Liver (tissue), 9 donors: Measurements from ENCODE around the gene PTPN2. TPM values are rescaled to one million over a fixed set of nuclear protein-coding genes. Genes with fewer than 3 reads are reported as not detected.

Experiments used
- DNase-seq: peaks from one replicate; pipeline ENCODE4 v3.0.0-alpha.2; 2017; ENCODE audit warnings: low spot score
- H3K27ac ChIP-seq, 2 donors: one replicate each; pipeline ENCODE4 v1.7.0; 2013; ENCODE audit warnings: inconsistent platforms in 2 of 2, low read length in 2 of 2, control low read depth in 1 of 2, low read depth in 1 of 2, mild to moderate bottlenecking in 1 of 2
- H3K27me3 ChIP-seq, 4 donors: one replicate each; pipeline versions ENCODE4 v1.6.1 to v1.7.0; 2013; ENCODE audit warnings: low read length in 3 of 4, inconsistent platforms in 1 of 4, mild to moderate bottlenecking in 1 of 4, moderate library complexity in 1 of 4; ENCODE audit not compliant: control insufficient read depth in 4 of 4, insufficient read depth in 4 of 4
- H3K36me3 ChIP-seq, 4 donors: one replicate each; pipeline versions ENCODE4 v1.6.1 to v1.7.0; 2013; ENCODE audit warnings: low read length in 3 of 4, mild to moderate bottlenecking in 3 of 4, low read depth in 1 of 4, moderate library complexity in 1 of 4; ENCODE audit not compliant: control insufficient read depth in 4 of 4, insufficient read depth in 3 of 4
- H3K4me1 ChIP-seq, 4 donors: one replicate each; pipeline versions ENCODE4 v1.6.1 to v1.7.0; 2013; ENCODE audit warnings: low read length in 3 of 4, mild to moderate bottlenecking in 3 of 4, moderate library complexity in 1 of 4; ENCODE audit not compliant: control insufficient read depth in 4 of 4, insufficient read depth in 4 of 4
- H3K4me3 ChIP-seq, 3 donors: one replicate each; pipeline versions ENCODE4 v1.6.1 to v1.7.0; 2013; ENCODE audit warnings: low read length in 3 of 3, control low read depth in 1 of 3, low read depth in 1 of 3, mild to moderate bottlenecking in 1 of 3
- H3K9ac ChIP-seq, 2 donors: one replicate each; pipeline ENCODE4 v1.7.0; 2013; ENCODE audit warnings: low read length in 2 of 2, mild to moderate bottlenecking in 2 of 2, moderate library complexity in 2 of 2, control low read depth in 1 of 2, low read depth in 1 of 2
- H3K9me3 ChIP-seq, 4 donors: one replicate each; pipeline versions ENCODE4 v1.6.1 to v1.7.0; 2013; ENCODE audit warnings: low read length in 3 of 4; ENCODE audit not compliant: control insufficient read depth in 4 of 4
- FOXA1 ChIP-seq: IDR thresholded peaks from 2 replicates; pipeline ENCODE4 v1.6.1; 2016; ENCODE audit warnings: antibody characterized with exemption
- FOXA2 ChIP-seq: IDR thresholded peaks from 2 replicates; pipeline ENCODE4 v1.6.1; 2016; ENCODE audit warnings: antibody characterized with exemption
- HNF4A ChIP-seq, 2 donors: conservative IDR thresholded peaks; 2 replicates each; pipeline ENCODE4 v1.6.1; 2016; ENCODE audit warnings: antibody characterized with exemption in 2 of 2, mild to moderate bottlenecking in 2 of 2
- NR2F2 ChIP-seq: IDR thresholded peaks from 2 replicates; pipeline ENCODE4 v1.6.1; 2016; ENCODE audit warnings: antibody characterized with exemption
- RAD21 ChIP-seq, 2 donors: IDR thresholded peaks; 2 replicates each; pipeline ENCODE4 v1.6.1; 2016; ENCODE audit warnings: antibody characterized with exemption in 2 of 2, mild to moderate bottlenecking in 2 of 2
- RXRA ChIP-seq, 2 donors: IDR thresholded peaks; 2 replicates each; pipeline ENCODE4 v1.6.1; 2017 to 2018; ENCODE audit warnings: antibody characterized with exemption in 2 of 2, mild to moderate bottlenecking in 1 of 2
- YY1 ChIP-seq: IDR thresholded peaks from 2 replicates; pipeline ENCODE4 v1.6.1; 2016; ENCODE audit warnings: antibody characterized with exemption, mild to moderate bottlenecking
- WGBS: extraction: QIAGEN DNeasy Blood & Tissue Kit; methylation state at CpG from one replicate; pipeline ENCODE4 v1.1.7; 2013; 5-methylcytosine and 5-hydroxymethylcytosine counted together
- polyA plus RNA-seq, 2 donors: library from polyadenylated mRNA; stranded (reverse) in 1 of 2; unstranded in 1 of 2; fragments of 200-250 nt in 1 of 2; fragments of >200 nt in 1 of 2; fragmentation: Nextera tagmentation in 1 of 2; extraction: Ambion mirVana in 1 of 2; gene quantifications; one replicate each; pipeline versions ENCODE4 v1.2.1 to v1.2.3, GENCODE V29; 2013 to 2015
- total RNA-seq, 2 donors: library from RNA; depleted of rRNA; stranded (reverse); fragments of >200 nt; gene quantifications; one replicate each; pipeline ENCODE4 v1.2.3, GENCODE V29; 2014
- TF ChIP-seq, protein P1 (sequence below): IDR thresholded peaks from 2 replicates; pipeline ENCODE4 v1.6.1; 2016; ENCODE audit warnings: antibody characterized with exemption, mild to moderate bottlenecking
- TF ChIP-seq, protein P2 (sequence below): IDR thresholded peaks from 2 replicates; pipeline ENCODE4 v1.6.1; 2016; ENCODE audit warnings: antibody characterized with exemption
- TF ChIP-seq, protein P3 (sequence below): IDR thresholded peaks from 2 replicates; pipeline ENCODE4 v1.6.1; 2016; ENCODE audit warnings: antibody characterized with exemption
- donor health status: healthy.
- donor health status: healthy.
- donor health status: healthy.
- donor health status: healthy.
- donor health status: healthy.

PTPN2 gene
- total and polyA plus RNA-seq, 4 donors: 9.2 to 21.2 (median 14.9) TPM

DNA sequence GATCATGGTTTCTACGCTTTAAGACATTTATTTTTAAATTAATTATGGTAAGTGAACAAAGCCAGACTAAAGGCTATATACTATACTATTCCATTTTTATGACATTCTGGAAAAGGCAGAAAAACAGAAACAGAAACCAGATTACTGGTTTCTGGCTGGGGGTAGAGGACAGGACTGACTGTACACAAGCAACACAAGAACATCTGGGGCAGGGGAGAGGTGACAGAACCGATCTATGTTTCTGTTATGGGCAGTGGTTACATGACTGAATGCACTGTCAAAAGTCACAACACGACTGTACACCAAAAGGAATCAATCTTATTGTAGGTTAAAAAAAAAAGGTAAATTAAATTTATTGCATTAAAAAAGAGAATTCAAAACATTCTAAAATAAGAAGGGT lies 64.7 kb downstream of the PTPN2 start:
- H3K9ac ChIP-seq: peak overlapping the region; percentile 34 to 39
- H3K27me3 ChIP-seq: no peaks in the 10 kb centered on the region
- peaks cover 3 to 24% (median 17%) of the 10 kb centered on the region in 4 donors for H3K4me1 ChIP-seq
- no peaks in the 10 kb centered on the region for H3K9me3 ChIP-seq
- no peak for TF ChIP-seq FOXA2
- no peak for TF ChIP-seq HNF4A (conservative IDR thresholded peaks at IDR 0.05)
- 50% methylated on average over 3 of the region's 3 CpGs for WGBS
- no peak for DNase-seq
- H3K4me3 ChIP-seq: no peak overlapping the region
- peak overlapping the region; percentile 73 to 85 for H3K27ac ChIP-seq
- peaks cover 0 to 16% (median 15%) of the 10 kb centered on the region in 4 donors for H3K36me3 ChIP-seq

DNA sequence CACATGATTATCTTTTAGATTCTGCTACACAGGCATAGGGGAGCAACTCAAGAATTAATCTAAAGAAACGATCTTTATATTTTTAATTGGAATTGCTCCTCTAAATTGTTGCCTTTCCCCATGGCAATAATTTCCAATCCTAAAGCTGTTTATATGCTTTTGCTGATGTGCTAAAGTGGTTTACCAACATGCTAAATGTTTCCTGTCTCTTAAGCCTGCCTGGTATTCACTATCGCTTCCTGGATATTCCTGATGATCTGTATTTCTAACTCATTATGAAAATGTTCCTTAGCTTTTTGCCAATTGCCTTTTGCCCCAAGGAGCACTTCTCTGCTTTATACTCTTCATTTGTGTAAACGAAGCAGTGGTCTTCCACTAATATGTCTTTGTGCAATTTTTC lies 65.8 kb downstream of the PTPN2 start:
- no peak overlapping the region for H3K4me3 ChIP-seq
- no peaks in the 10 kb centered on the region for H3K9me3 ChIP-seq
- H3K36me3 ChIP-seq: peaks cover 0 to 22% (median 16%) of the 10 kb centered on the region in 4 donors
- H3K27me3 ChIP-seq: no peaks in the 10 kb centered on the region
- H3K4me1 ChIP-seq: peaks cover 3 to 24% (median 17%) of the 10 kb centered on the region in 4 donors
- 89% methylated on average over 3 of the region's 3 CpGs for WGBS
- H3K27ac ChIP-seq: peak overlapping the region in 1 of 2 donors; percentile 28
- no peak for DNase-seq
- no peak overlapping the region for H3K9ac ChIP-seq
- no peak for TF ChIP-seq YY1

DNA sequence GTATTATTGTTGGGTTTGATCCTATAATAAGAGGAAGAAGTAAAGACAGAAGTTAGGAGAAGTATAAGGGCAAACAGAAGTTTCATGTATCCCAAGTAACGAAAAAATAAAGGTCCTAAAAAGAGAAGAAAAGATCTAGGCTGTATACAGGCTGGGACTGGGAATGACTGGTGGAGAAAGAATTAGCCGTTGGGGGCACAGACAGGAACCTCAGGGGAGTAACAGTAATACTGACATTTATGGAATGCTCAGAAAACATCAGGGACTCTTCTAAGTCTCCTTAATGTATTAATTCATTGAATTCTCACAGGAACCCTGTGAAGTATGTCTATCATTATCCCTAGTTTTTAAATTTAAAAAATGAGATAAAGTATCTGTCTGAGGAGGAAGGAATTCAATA lies 67.6 kb downstream of the PTPN2 start:
- Histone ChIP-seq H3K4me1 (peaks cover 3 to 18% (median 12%) of the 10 kb centered on the region in 4 donors), H3K4me3 (no peak overlapping the region), H3K9me3 (no peaks in the 10 kb centered on the region), H3K36me3 (peaks cover 0 to 24% (median 16%) of the 10 kb centered on the region in 4 donors), H3K27ac (no peak overlapping the region), H3K9ac (no peak overlapping the region), H3K27me3 (no peaks in the 10 kb centered on the region)
- TF ChIP-seq, protein P1, sequence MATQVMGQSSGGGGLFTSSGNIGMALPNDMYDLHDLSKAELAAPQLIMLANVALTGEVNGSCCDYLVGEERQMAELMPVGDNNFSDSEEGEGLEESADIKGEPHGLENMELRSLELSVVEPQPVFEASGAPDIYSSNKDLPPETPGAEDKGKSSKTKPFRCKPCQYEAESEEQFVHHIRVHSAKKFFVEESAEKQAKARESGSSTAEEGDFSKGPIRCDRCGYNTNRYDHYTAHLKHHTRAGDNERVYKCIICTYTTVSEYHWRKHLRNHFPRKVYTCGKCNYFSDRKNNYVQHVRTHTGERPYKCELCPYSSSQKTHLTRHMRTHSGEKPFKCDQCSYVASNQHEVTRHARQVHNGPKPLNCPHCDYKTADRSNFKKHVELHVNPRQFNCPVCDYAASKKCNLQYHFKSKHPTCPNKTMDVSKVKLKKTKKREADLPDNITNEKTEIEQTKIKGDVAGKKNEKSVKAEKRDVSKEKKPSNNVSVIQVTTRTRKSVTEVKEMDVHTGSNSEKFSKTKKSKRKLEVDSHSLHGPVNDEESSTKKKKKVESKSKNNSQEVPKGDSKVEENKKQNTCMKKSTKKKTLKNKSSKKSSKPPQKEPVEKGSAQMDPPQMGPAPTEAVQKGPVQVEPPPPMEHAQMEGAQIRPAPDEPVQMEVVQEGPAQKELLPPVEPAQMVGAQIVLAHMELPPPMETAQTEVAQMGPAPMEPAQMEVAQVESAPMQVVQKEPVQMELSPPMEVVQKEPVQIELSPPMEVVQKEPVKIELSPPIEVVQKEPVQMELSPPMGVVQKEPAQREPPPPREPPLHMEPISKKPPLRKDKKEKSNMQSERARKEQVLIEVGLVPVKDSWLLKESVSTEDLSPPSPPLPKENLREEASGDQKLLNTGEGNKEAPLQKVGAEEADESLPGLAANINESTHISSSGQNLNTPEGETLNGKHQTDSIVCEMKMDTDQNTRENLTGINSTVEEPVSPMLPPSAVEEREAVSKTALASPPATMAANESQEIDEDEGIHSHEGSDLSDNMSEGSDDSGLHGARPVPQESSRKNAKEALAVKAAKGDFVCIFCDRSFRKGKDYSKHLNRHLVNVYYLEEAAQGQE: no peak
- TF ChIP-seq, protein P2, sequence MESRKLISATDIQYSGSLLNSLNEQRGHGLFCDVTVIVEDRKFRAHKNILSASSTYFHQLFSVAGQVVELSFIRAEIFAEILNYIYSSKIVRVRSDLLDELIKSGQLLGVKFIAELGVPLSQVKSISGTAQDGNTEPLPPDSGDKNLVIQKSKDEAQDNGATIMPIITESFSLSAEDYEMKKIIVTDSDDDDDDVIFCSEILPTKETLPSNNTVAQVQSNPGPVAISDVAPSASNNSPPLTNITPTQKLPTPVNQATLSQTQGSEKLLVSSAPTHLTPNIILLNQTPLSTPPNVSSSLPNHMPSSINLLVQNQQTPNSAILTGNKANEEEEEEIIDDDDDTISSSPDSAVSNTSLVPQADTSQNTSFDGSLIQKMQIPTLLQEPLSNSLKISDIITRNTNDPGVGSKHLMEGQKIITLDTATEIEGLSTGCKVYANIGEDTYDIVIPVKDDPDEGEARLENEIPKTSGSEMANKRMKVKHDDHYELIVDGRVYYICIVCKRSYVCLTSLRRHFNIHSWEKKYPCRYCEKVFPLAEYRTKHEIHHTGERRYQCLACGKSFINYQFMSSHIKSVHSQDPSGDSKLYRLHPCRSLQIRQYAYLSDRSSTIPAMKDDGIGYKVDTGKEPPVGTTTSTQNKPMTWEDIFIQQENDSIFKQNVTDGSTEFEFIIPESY: no peak
- WGBS: 98% methylated on average over 2 of the region's 2 CpGs
- no peak for DNase-seq

DNA sequence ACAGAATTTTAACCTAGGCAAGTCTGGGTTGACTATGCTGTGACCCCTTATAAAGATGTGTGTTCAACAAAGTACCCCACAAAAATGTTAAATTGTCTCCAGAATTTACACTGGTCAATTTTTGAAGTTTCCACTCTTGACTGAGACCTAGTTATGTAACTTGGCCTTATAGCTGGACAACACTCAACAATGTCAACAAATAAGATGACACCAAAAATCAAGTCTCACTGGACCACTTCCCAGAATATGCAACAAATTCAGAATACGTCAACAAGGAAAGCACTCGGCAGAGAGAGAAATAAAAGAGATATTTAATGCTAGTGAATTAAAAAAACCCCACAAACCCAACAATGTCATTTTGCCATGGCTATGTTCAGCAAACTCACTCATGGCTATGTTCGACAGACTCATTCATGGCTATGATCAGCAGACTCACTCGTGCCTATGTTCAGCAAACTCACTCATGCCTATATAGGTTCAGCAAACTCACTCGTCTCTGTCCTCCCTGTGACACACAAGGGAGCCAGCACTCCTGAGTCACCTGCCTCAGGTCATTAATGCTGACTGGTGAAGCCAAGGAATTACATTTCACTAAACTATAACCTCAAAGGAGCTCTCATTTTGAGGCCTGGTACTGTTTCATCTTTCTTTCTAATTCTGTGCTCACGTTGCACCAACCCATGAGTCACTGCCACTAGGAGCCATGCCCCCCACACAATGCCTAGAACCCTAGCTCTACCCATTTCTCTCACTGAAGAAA lies 72.7 kb downstream of the PTPN2 start:
- Histone ChIP-seq H3K27ac (peak overlapping the region; percentile 52 to 85), H3K4me3 (no peak overlapping the region), H3K4me1 (peaks cover 5 to 11% (median 8%) of the 10 kb centered on the region in 4 donors), H3K9ac (no peak overlapping the region), H3K9me3 (no peaks in the 10 kb centered on the region), H3K36me3 (peaks cover 0 to 21% (median 13%) of the 10 kb centered on the region in 4 donors), H3K27me3 (no peaks in the 10 kb centered on the region)
- TF ChIP-seq RAD21 (IDR thresholded peaks at IDR 0.05): no peak
- TF ChIP-seq, protein P3, sequence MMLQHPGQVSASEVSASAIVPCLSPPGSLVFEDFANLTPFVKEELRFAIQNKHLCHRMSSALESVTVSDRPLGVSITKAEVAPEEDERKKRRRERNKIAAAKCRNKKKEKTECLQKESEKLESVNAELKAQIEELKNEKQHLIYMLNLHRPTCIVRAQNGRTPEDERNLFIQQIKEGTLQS: no peak
- TF ChIP-seq RXRA (IDR thresholded peaks at IDR 0.05): peak in 1 of 2 donors; percentile 18
- TF ChIP-seq NR2F2: no peak
- peak in 1 of 2 donors; percentile 27 for TF ChIP-seq HNF4A (conservative IDR thresholded peaks at IDR 0.05)
- no peak for TF ChIP-seq FOXA1
- 53% methylated on average over 6 of the region's 6 CpGs for WGBS
- no peak for DNase-seq
